Measurements from ENCODE around the gene NEDD4L.

- TF ChIP-seq CTCF (tag by site-specific recombination; IDR thresholded peaks at IDR 0.05): no peak
- no peak for TF ChIP-seq INSM2 (tag by site-specific recombination; IDR thresholded peaks at IDR 0.05)
Measured at GRCh38 chr18:58394046-58394445, 350.0 kb downstream of the NEDD4L start.
